ENCODE measurements around the gene SLC16A9.
"Not testable (repeated sequence)": the region's sequence is repeated elsewhere in the genome, so short reads cannot be mapped to it uniquely, and the experiment has no call there.

- TF ChIP-seq CTCF (IDR thresholded peaks at IDR 0.05 in 8 of 11, conservative IDR thresholded peaks at IDR 0.05 in 3 of 11); POLR2A (IDR thresholded peaks at IDR 0.05); POLR2AphosphoS5 (IDR thresholded peaks at IDR 0.05): not testable (repeated sequence)
Measured at GRCh38 chr10:59641688-59642087, 68.0 kb downstream of the SLC16A9 start.

All from spleen (tissue), 7 donors.